IMR-90 (cell line): ENCODE data around the gene FBXW8. TPM values are rescaled to one million over a fixed set of nuclear protein-coding genes. Genes with fewer than 3 reads are reported as not detected.

Experiments
- ATAC-seq: fragments of 200-7000 bp; cut with Tn5 transposase; 2 replicates; pipeline ENCODE4 v1.9.1; 2020; ENCODE audit warnings: low read depth, mild to moderate bottlenecking, moderate library complexity
- BruUV-seq: library from RNA; stranded (reverse); fragments of 400-500 nt; replicated peaks from 2 replicates; lab custom pipeline; 2021; lab: Mats Ljungman, UMichigan
- CTCF ChIA-PET: fragments of 300-600 bp; formaldehyde crosslinking; extraction: SDS; loops from one replicate; lab custom pipeline; 2021; ENCODE audit warnings: antibody characterized with exemption; lab: Yijun Ruan, JAX
- POLR2A ChIA-PET: fragments of 300-600 bp; sonication (Branson Sonifier 250); formaldehyde crosslinking; loops from one replicate; lab custom pipeline; 2022; ENCODE audit warnings: antibody characterized with exemption; ENCODE audit not compliant: unreplicated experiment; lab: Charles Lee
- DNase-seq: peaks from one replicate; pipeline ENCODE4 v3.0.0; 2013
- H2AFZ ChIP-seq: replicated peaks from 2 replicates; pipeline ENCODE3; 2013; ENCODE audit warnings: low read length, mild to moderate bottlenecking; ENCODE audit not compliant: poor library complexity
- H2AK5ac ChIP-seq: 2 replicates; pipeline ENCODE4 v1.6.1; 2013; ENCODE audit warnings: low read depth, low read length, inconsistent platforms
- H2AK9ac ChIP-seq: replicated peaks from 2 replicates; pipeline ENCODE3; 2013; ENCODE audit warnings: mild to moderate bottlenecking, low read depth, low read length, moderate library complexity; ENCODE audit not compliant: poor library complexity
- H2BK120ac ChIP-seq: 2 replicates; pipeline ENCODE4 v1.6.1; 2013; ENCODE audit warnings: low read depth, low read length, inconsistent platforms
- H2BK15ac ChIP-seq: 3 replicates; pipeline ENCODE4 v1.6.1; 2013; ENCODE audit warnings: low read depth, low read length, inconsistent platforms
- H2BK20ac ChIP-seq: 2 replicates; pipeline ENCODE4 v1.6.1; 2013; ENCODE audit warnings: low read depth, mild to moderate bottlenecking, inconsistent platforms, low read length, moderate library complexity
- H2BK5ac ChIP-seq: 2 replicates; pipeline ENCODE4 v1.6.1; 2013; ENCODE audit warnings: mild to moderate bottlenecking, low read depth, low read length, inconsistent platforms; ENCODE audit not compliant: poor library complexity, severe bottlenecking
- H3K14ac ChIP-seq: replicated peaks from 2 replicates; pipeline ENCODE4 v1.6.1; 2013; ENCODE audit warnings: low read depth, low read length, inconsistent platforms
- H3K18ac ChIP-seq: 2 replicates; pipeline ENCODE4 v1.6.1; 2013; ENCODE audit warnings: low read depth, low read length, control low read depth
- H3K23ac ChIP-seq: 2 replicates; pipeline ENCODE4 v1.6.1; 2013; ENCODE audit warnings: low read depth, low read length, inconsistent platforms
- H3K27ac ChIP-seq: 2 replicates; pipeline ENCODE4 v1.5.1; 2013; ENCODE audit warnings: mild to moderate bottlenecking, control low read depth, low read length; ENCODE audit not compliant: insufficient read depth
- H3K27me3 ChIP-seq: 2 replicates; pipeline ENCODE4 v1.6.1; 2013; ENCODE audit warnings: low read length; ENCODE audit not compliant: control insufficient read depth, insufficient read depth
- H3K36me3 ChIP-seq: 2 replicates; pipeline ENCODE4 v1.6.1; 2013; ENCODE audit warnings: low read length, mixed read lengths; ENCODE audit not compliant: control insufficient read depth, insufficient read depth
- H3K4ac ChIP-seq: 2 replicates; pipeline ENCODE4 v1.6.1; 2013; ENCODE audit warnings: low read depth, low read length, inconsistent platforms
- H3K4me1 ChIP-seq: 2 replicates; pipeline ENCODE4 v1.6.1; 2013; ENCODE audit warnings: low read length, mixed read lengths; ENCODE audit not compliant: control insufficient read depth, insufficient read depth
- H3K4me2 ChIP-seq: 2 replicates; pipeline ENCODE4 v1.6.1; 2013; ENCODE audit warnings: low read depth, mild to moderate bottlenecking, control low read depth, low read length, moderate library complexity
- H3K4me3 ChIP-seq: 2 replicates; pipeline ENCODE4 v1.5.1; 2013; ENCODE audit warnings: low read depth, mild to moderate bottlenecking, control low read depth, low read length, moderate library complexity; ENCODE audit not compliant: insufficient read depth
- H3K56ac ChIP-seq: 2 replicates; pipeline ENCODE4 v1.6.1; 2013; ENCODE audit warnings: low read length, inconsistent platforms; ENCODE audit not compliant: insufficient read depth; ENCODE audit errors: extremely low read depth
- H3K79me1 ChIP-seq, 2 experiments: 2 replicates each; pipeline ENCODE4 v1.6.1; 2013; ENCODE audit warnings: low read length in 2 of 2, inconsistent platforms in 1 of 2, low read depth in 1 of 2
- H3K9ac ChIP-seq: 2 replicates; pipeline ENCODE4 v1.6.1; 2013; ENCODE audit warnings: low read depth, low read length, control low read depth
- H3K9me1 ChIP-seq: 2 replicates; pipeline ENCODE4 v1.6.1; 2013; ENCODE audit warnings: low read length, inconsistent platforms; ENCODE audit not compliant: insufficient read depth
- H3K9me3 ChIP-seq: 2 replicates; pipeline ENCODE4 v1.6.1; 2013; ENCODE audit warnings: low read length; ENCODE audit not compliant: control insufficient read depth, insufficient read depth
- H4K20me1 ChIP-seq: 2 replicates; pipeline ENCODE4 v1.6.1; 2013; ENCODE audit warnings: low read length, inconsistent platforms; ENCODE audit not compliant: insufficient read depth
- H4K5ac ChIP-seq: 2 replicates; pipeline ENCODE4 v1.6.1; 2013; ENCODE audit warnings: mild to moderate bottlenecking, low read depth, low read length, control low read depth
- H4K8ac ChIP-seq, 2 experiments: 2 replicates each; pipeline ENCODE4 v1.6.1; 2013; ENCODE audit warnings: low read depth in 2 of 2, low read length in 2 of 2, control low read depth in 1 of 2, inconsistent platforms in 1 of 2
- H4K91ac ChIP-seq: 2 replicates; pipeline ENCODE4 v1.6.1; 2013; ENCODE audit warnings: low read depth, low read length, inconsistent platforms; ENCODE audit not compliant: insufficient read depth
- BHLHE40 ChIP-seq: fragments of 150-350 bp; IDR thresholded peaks from 2 replicates; pipeline ENCODE4 v1.6.1; 2016; ENCODE audit warnings: mild to moderate bottlenecking, low read depth, low read length
- CHD1 ChIP-seq: IDR thresholded peaks from 2 replicates; pipeline ENCODE4 v1.6.1; 2012; ENCODE audit warnings: low read depth, low read length, improper control_type of control experiment
- ELK1 ChIP-seq: fragments of 150-350 bp; IDR thresholded peaks from 2 replicates; pipeline ENCODE4 v1.6.1; 2016; ENCODE audit warnings: low read depth, mild to moderate bottlenecking, low read length, moderate library complexity, borderline replicate concordance
- FOS ChIP-seq: fragments of 150-350 bp; IDR thresholded peaks from 2 replicates; pipeline ENCODE4 v1.6.1; 2016; ENCODE audit warnings: low read depth, low read length
- MAZ ChIP-seq: IDR thresholded peaks from 2 replicates; pipeline ENCODE4 v1.6.1; 2012; ENCODE audit warnings: low read depth, mild to moderate bottlenecking, low read length, improper control_type of control experiment, moderate library complexity, borderline replicate concordance
- MXI1 ChIP-seq: IDR thresholded peaks from 2 replicates; pipeline ENCODE4 v1.6.1; 2012; ENCODE audit warnings: low read depth, mild to moderate bottlenecking, low read length, moderate library complexity, borderline replicate concordance
- POLR2A ChIP-seq: IDR thresholded peaks from 2 replicates; pipeline ENCODE4 v1.6.1; 2012; ENCODE audit warnings: mild to moderate bottlenecking, low read depth, low read length
- RAD21 ChIP-seq: IDR thresholded peaks from 2 replicates; pipeline ENCODE4 v1.6.1; 2012; ENCODE audit warnings: low read length, improper control_type of control experiment
- RFX5 ChIP-seq: IDR thresholded peaks from 2 replicates; pipeline ENCODE4 v1.8.0; 2012; ENCODE audit warnings: low read depth, mild to moderate bottlenecking, low read length, moderate library complexity
- SMC3 ChIP-seq: fragments of 150-350 bp; IDR thresholded peaks from 2 replicates; pipeline ENCODE4 v1.6.1; 2016; ENCODE audit warnings: low read depth, mild to moderate bottlenecking, antibody characterized with exemption, low read length, moderate library complexity
- WGBS, 2 experiments: methylation state at CpG; one replicate each; pipeline versions ENCODE4 v1.1.5 to v1.1.7; 2013; ENCODE audit warnings: missing lambda C conversion rate in 2 of 2; ENCODE audit not compliant: insufficient read length in 1 of 2; ENCODE audit errors: extremely low coverage in 2 of 2; 5-methylcytosine and 5-hydroxymethylcytosine counted together
- dilution Hi-C: fragments of 300-500 bp; cut with HindIII; formaldehyde crosslinking; loops from one replicate; pipeline ENCODE4 v1.14.3; 2018; ENCODE audit warnings: low sequenced_read_pairs; ENCODE audit not compliant: unreplicated experiment
- in situ Hi-C: fragments of 300-500 bp; cut with MboI; formaldehyde crosslinking; loops from 3 replicates; pipeline ENCODE4 v1.14.3; 2019; ENCODE audit warnings: low sequenced_read_pairs, inconsistent platforms, mixed read lengths
- intact Hi-C: fragments of 100-400 bp; cut with micrococcal nuclease; formaldehyde crosslinking; loops from 2 replicates; pipeline ENCODE4 v1.10.0; 2022
- polyA plus RNA-seq, 3 experiments: library from polyadenylated mRNA; depleted of rRNA; stranded (reverse); fragments of >200 nt; gene quantifications; 2 replicates each; pipeline ENCODE4 v1.2.3, GENCODE V29; 2012; ENCODE audit warnings: low replicate concordance in 1 of 3
- total RNA-seq: library from RNA; depleted of rRNA; stranded (reverse); fragments of >200 nt; gene quantifications from 2 replicates; pipeline ENCODE4 v1.2.3, GENCODE V29; 2012

Gene FBXW8
- total and polyA plus RNA-seq, 2 of the 4 experiments (the other 2 are of a cell fraction), result 20.3 to 25.8 TPM

- no peak for DNase-seq
Measured at GRCh38 chr12:116928504-116928903, 17.8 kb downstream of the FBXW8 start.

More at GRCh38 chr12:116928504-116928903, 17.8 kb downstream of the FBXW8 start:
- dilution Hi-C loops, result no loop called here
- H3K4me2 ChIP-seq, result no peak overlapping the region
- H2AFZ ChIP-seq, result no peak overlapping the region
- H2BK5ac ChIP-seq, result no peak overlapping the region
- ChIA-PET POLR2A (no interaction called here), CTCF (no interaction called here)
- H4K8ac ChIP-seq, result no peak overlapping the region
- no peak overlapping the region for H2AK5ac ChIP-seq
- H3K9me1 ChIP-seq, result peaks cover 27% of the 10 kb centered on the region; the same call in 1 of the 2 replicates
- H3K56ac ChIP-seq, result no peak overlapping the region
- TF ChIP-seq FOS, result no peak
- no peak for TF ChIP-seq RFX5
- TF ChIP-seq CHD1, result no peak
- no peak for TF ChIP-seq RAD21
- TF ChIP-seq BHLHE40, result no peak
- TF ChIP-seq SMC3, result no peak
- no peak for TF ChIP-seq MXI1
- no peak for TF ChIP-seq ELK1
- no peak for TF ChIP-seq POLR2A
- TF ChIP-seq MAZ, result no peak
- no peak overlapping the region for H2BK15ac ChIP-seq
- H4K20me1 ChIP-seq, result peaks cover 47% of the 10 kb centered on the region
- no peak overlapping the region for H3K14ac ChIP-seq
- BruUV-seq, result no TSS peak
- H2BK20ac ChIP-seq, result no peak overlapping the region
- H2BK120ac ChIP-seq, result no peak overlapping the region
- H3K4ac ChIP-seq, result no peak overlapping the region
- H3K9me3 ChIP-seq, result no peaks in the 10 kb centered on the region
- intact Hi-C loops, result no loop called here
- H4K91ac ChIP-seq, result no peak overlapping the region
- in situ Hi-C loops, result no loop called here
- no peaks in the 10 kb centered on the region for H3K27me3 ChIP-seq
- H2AK9ac ChIP-seq, result no peak overlapping the region
- no peak for ATAC-seq
- no CpG with 5 or more reads among the region's 5 CpGs for WGBS, 2 experiments
- H3K18ac ChIP-seq, result no peak overlapping the region
- H3K4me1 ChIP-seq, result peaks cover 7% of the 10 kb centered on the region
- H3K79me1 ChIP-seq, result peaks cover 36 to 69% of the 10 kb centered on the region in 2 experiments
- peaks cover 10% of the 10 kb centered on the region for H3K36me3 ChIP-seq
- no peak overlapping the region for H4K5ac ChIP-seq
- H3K27ac ChIP-seq, result no peak overlapping the region
- no peak overlapping the region for H3K23ac ChIP-seq
- no peak overlapping the region for H3K4me3 ChIP-seq
- H3K9ac ChIP-seq, result no peak overlapping the region
